Measurements from ENCODE around the gene UBR2.

UBR2 gene

DNA sequence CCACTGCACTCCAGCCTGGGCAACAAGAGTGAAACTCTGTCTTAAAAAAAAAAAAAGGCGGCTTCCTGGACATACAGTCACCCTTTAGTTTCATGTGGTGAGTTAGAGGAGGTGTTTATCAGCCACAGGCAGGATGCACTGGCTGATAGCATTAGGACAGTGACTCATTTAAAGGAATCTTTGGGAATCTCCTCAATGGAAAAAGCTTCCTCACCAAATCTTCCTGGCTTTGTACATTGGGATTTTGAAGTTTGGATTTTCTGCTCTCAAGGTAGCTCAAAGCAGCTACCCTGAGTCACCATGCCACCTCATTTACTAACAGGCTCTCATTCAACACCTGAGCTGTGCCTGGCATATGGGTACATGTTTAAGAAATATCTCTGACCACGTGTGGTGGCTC lies 138.4 kb downstream of the UBR2 start:
- TF ChIP-seq TAF1 (IDR thresholded peaks at IDR 0.05; ENCODE audit: borderline replicate concordance, insufficient read depth, low read length) (no peak), POLR2AphosphoS5 (IDR thresholded peaks at IDR 0.05; ENCODE audit: low read depth, low read length) (no peak), SIN3A (IDR thresholded peaks at IDR 0.05; ENCODE audit: borderline replicate concordance, insufficient read depth, low read length) (peak; percentile 59; the same call in 1 of the 2 replicates), FOXP2 (optimal IDR thresholded peaks at IDR 0.05; ENCODE audit: borderline replicate concordance, extremely low read depth, extremely low read length, insufficient read depth) (peak; percentile 22)
- TF ChIP-seq, protein P1, sequence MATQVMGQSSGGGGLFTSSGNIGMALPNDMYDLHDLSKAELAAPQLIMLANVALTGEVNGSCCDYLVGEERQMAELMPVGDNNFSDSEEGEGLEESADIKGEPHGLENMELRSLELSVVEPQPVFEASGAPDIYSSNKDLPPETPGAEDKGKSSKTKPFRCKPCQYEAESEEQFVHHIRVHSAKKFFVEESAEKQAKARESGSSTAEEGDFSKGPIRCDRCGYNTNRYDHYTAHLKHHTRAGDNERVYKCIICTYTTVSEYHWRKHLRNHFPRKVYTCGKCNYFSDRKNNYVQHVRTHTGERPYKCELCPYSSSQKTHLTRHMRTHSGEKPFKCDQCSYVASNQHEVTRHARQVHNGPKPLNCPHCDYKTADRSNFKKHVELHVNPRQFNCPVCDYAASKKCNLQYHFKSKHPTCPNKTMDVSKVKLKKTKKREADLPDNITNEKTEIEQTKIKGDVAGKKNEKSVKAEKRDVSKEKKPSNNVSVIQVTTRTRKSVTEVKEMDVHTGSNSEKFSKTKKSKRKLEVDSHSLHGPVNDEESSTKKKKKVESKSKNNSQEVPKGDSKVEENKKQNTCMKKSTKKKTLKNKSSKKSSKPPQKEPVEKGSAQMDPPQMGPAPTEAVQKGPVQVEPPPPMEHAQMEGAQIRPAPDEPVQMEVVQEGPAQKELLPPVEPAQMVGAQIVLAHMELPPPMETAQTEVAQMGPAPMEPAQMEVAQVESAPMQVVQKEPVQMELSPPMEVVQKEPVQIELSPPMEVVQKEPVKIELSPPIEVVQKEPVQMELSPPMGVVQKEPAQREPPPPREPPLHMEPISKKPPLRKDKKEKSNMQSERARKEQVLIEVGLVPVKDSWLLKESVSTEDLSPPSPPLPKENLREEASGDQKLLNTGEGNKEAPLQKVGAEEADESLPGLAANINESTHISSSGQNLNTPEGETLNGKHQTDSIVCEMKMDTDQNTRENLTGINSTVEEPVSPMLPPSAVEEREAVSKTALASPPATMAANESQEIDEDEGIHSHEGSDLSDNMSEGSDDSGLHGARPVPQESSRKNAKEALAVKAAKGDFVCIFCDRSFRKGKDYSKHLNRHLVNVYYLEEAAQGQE (IDR thresholded peaks at IDR 0.05; ENCODE audit: insufficient read depth in 1 of 2, low read depth in 2 of 2, low read length in 2 of 2): no peak

DNA sequence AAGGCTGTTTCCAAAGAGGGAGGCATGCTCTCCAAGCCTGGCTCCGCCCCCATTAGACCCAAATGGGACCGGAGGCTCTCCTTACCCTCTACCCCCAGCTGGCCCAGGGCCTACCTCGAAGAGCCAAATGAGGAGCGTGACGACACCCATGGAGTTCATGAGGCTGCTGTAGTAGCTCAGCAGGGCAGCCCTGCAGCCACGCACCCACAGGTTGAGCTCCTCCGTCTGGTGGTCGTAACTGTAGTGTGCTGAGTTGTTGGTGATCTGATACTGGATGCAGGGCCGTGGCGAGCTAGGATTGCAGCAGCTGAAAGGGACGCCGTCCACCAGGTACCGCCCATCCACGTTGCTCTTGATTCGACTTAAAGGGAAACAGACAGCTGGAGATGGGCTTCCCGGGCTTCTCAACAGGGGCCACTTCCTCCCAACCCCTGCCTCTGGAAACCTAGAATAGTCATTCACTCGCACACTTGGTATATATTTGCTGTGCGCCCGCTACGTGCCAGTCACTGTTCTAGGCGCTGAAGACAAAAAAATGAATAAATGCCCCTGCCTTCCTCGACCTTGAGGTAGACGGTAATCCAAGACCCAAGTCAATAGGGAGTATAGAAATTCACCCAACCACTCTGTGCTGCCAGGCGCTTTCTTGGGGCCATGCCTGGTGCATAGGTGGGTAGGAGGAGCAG lies 140.6 kb downstream of the UBR2 start:
- peak; percentile 55; the same call in 1 of the 2 replicates for TF ChIP-seq TAF1 (IDR thresholded peaks at IDR 0.05; ENCODE audit: borderline replicate concordance, insufficient read depth, low read length)
- peak; percentile 74; the same call in 1 of the 2 replicates for TF ChIP-seq SIN3A (IDR thresholded peaks at IDR 0.05; ENCODE audit: borderline replicate concordance, insufficient read depth, low read length)
- no peak for TF ChIP-seq FOXP2 (optimal IDR thresholded peaks at IDR 0.05; ENCODE audit: borderline replicate concordance, extremely low read depth, extremely low read length, insufficient read depth)
- TF ChIP-seq, protein P1 (IDR thresholded peaks at IDR 0.05; ENCODE audit: insufficient read depth in 1 of 2, low read depth in 2 of 2, low read length in 2 of 2): no peak
- TF ChIP-seq POLR2AphosphoS5 (IDR thresholded peaks at IDR 0.05; ENCODE audit: low read depth, low read length): peak; percentile 69

DNA sequence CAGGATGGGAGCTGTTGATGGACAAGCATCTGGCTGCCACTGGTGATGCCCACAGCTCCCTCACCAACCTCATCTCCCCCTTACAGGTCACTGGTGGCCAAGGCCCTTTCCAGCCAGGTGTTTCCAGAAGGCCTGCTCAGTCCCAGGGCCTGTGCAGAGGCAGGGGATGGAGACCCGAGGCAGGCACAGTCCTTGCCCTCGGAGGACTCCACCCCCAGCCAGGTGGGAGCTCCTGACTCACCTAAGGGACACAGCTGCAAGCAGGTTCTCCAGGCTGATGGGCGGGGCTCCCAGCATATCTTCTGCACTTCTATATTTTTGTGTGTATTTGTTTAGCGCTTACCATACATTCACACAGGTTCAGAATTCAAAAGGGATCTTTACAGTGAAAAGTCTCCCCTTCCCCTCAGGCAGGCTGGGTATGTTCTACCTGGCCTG lies 141.1 kb downstream of the UBR2 start:
- TF ChIP-seq SIN3A (IDR thresholded peaks at IDR 0.05; ENCODE audit: borderline replicate concordance, insufficient read depth, low read length) (no peak), POLR2AphosphoS5 (IDR thresholded peaks at IDR 0.05; ENCODE audit: low read depth, low read length) (no peak), TAF1 (IDR thresholded peaks at IDR 0.05; ENCODE audit: borderline replicate concordance, insufficient read depth, low read length) (no peak), FOXP2 (optimal IDR thresholded peaks at IDR 0.05; ENCODE audit: borderline replicate concordance, extremely low read depth, extremely low read length, insufficient read depth) (no peak)
- TF ChIP-seq, protein P1 (IDR thresholded peaks at IDR 0.05; ENCODE audit: insufficient read depth in 1 of 2, low read depth in 2 of 2, low read length in 2 of 2): no peak

DNA sequence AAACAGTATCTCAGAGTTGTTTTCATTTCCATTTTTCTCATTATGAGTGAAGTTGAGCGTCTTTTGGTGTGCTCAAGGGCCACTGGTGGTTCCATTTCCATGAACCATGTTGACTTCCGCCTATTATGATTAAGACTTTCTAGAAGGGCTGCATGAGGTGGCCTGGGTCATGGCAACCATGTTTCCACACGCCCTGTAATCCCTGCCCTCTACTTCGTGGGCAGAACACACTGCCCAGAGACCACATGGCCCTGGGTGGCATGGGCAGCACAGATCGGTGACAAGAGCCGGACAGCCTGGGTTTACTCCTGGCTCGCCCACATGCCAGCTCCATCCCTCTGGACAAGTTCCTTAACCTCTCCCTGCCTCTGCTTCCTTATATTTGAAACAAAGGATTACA lies 143.8 kb downstream of the UBR2 start:
- TF ChIP-seq POLR2AphosphoS5 (IDR thresholded peaks at IDR 0.05; ENCODE audit: low read depth, low read length): no peak
- TF ChIP-seq, protein P1 (IDR thresholded peaks at IDR 0.05; ENCODE audit: insufficient read depth in 1 of 2, low read depth in 2 of 2, low read length in 2 of 2): no peak
- no peak for TF ChIP-seq TAF1 (IDR thresholded peaks at IDR 0.05; ENCODE audit: borderline replicate concordance, insufficient read depth, low read length)
- TF ChIP-seq FOXP2 (optimal IDR thresholded peaks at IDR 0.05; ENCODE audit: borderline replicate concordance, extremely low read depth, extremely low read length, insufficient read depth): no peak
- TF ChIP-seq SIN3A (IDR thresholded peaks at IDR 0.05; ENCODE audit: borderline replicate concordance, insufficient read depth, low read length): no peak
